Endodermal cell (in vitro differentiated cells): Measurements from ENCODE around the gene UQCC2. TPM values are rescaled to one million over a fixed set of nuclear protein-coding genes. Genes with fewer than 3 reads are reported as not detected.

ENCODE experiments used
- DNase-seq: peaks from one replicate; pipeline ENCODE4 v3.0.0-alpha.2; 2017
- H3K27ac ChIP-seq: 2 replicates; pipeline ENCODE4 v1.5.1; 2013; ENCODE audit warnings: mild to moderate bottlenecking, low read depth, low read length, moderate library complexity
- H3K27me3 ChIP-seq: 2 replicates; pipeline ENCODE4 v1.6.1; 2013; ENCODE audit warnings: mild to moderate bottlenecking, low read length, moderate library complexity; ENCODE audit not compliant: insufficient read depth, control insufficient read depth, poor library complexity, severe bottlenecking
- H3K36me3 ChIP-seq: 2 replicates; pipeline ENCODE4 v1.7.0; 2013; ENCODE audit warnings: mild to moderate bottlenecking, low read length, moderate library complexity; ENCODE audit not compliant: control insufficient read depth, insufficient read depth
- H3K4me1 ChIP-seq: one replicate; pipeline ENCODE4 v1.7.0; 2013; ENCODE audit warnings: low read length; ENCODE audit not compliant: control insufficient read depth, insufficient read depth
- H3K4me3 ChIP-seq: 2 replicates; pipeline ENCODE4 v1.5.1; 2013; ENCODE audit warnings: mild to moderate bottlenecking, low read length, moderate library complexity
- H3K9ac ChIP-seq: 2 replicates; pipeline ENCODE4 v1.6.1; 2013; ENCODE audit warnings: mild to moderate bottlenecking, low read length, moderate library complexity; ENCODE audit not compliant: poor library complexity, severe bottlenecking; ENCODE audit errors: extremely low read depth
- H3K9me3 ChIP-seq: 2 replicates; pipeline ENCODE4 v1.6.1; 2013; ENCODE audit warnings: mild to moderate bottlenecking, low read length, moderate library complexity; ENCODE audit not compliant: control insufficient read depth
- H3K27ac Mint-ChIP-seq: 2 replicates; pipeline ENCODE4 v1.8.0; 2020; ENCODE audit warnings: mixed read lengths
- H3K27me3 Mint-ChIP-seq: 2 replicates; pipeline ENCODE4 v1.8.0; 2021; ENCODE audit warnings: mild to moderate bottlenecking, mixed read lengths; ENCODE audit not compliant: insufficient read depth
- H3K36me3 Mint-ChIP-seq: 2 replicates; pipeline ENCODE4 v1.8.0; 2020; ENCODE audit warnings: low read depth, mixed read lengths
- H3K4me1 Mint-ChIP-seq: 2 replicates; pipeline ENCODE4 v1.8.0; 2020; ENCODE audit warnings: mixed read lengths
- H3K4me3 Mint-ChIP-seq: 2 replicates; pipeline ENCODE4 v1.8.0; 2020; ENCODE audit warnings: mild to moderate bottlenecking, moderate library complexity, mixed read lengths
- H3K9me3 Mint-ChIP-seq: 2 replicates; pipeline ENCODE4 v1.8.0; 2020; ENCODE audit warnings: mild to moderate bottlenecking, mixed read lengths
- CTCF ChIP-seq: fragments of 200-600 bp; sonication (generic); conservative IDR thresholded peaks from 2 replicates; pipeline ENCODE4 v1.5.0; 2021; ENCODE audit warnings: antibody characterized with exemption, mild to moderate bottlenecking
- WGBS, 2 experiments: methylation state at CpG; one replicate each; pipeline versions ENCODE4 v1.1.5 to v1.1.7; 2013; ENCODE audit warnings: missing lambda C conversion rate in 2 of 2, mixed read lengths in 1 of 2; ENCODE audit not compliant: insufficient coverage in 1 of 2, insufficient read length in 1 of 2; 5-methylcytosine and 5-hydroxymethylcytosine counted together
- total RNA-seq, 2 donors: library from RNA; stranded (reverse); fragmentation: NEBNext Ultra II Directional in 1 of 2; extraction: Animal tissue kit (Norgen Biotek cat#: 25700) in 1 of 2; gene quantifications; 2 replicates in 1 of 2; 3 replicates in 1 of 2; pipeline ENCODE4 v1.2.1, GENCODE V29; 2021

Gene UQCC2
- total RNA-seq, 2 donors from 2014 or later: 120 to 174 TPM

DNA sequence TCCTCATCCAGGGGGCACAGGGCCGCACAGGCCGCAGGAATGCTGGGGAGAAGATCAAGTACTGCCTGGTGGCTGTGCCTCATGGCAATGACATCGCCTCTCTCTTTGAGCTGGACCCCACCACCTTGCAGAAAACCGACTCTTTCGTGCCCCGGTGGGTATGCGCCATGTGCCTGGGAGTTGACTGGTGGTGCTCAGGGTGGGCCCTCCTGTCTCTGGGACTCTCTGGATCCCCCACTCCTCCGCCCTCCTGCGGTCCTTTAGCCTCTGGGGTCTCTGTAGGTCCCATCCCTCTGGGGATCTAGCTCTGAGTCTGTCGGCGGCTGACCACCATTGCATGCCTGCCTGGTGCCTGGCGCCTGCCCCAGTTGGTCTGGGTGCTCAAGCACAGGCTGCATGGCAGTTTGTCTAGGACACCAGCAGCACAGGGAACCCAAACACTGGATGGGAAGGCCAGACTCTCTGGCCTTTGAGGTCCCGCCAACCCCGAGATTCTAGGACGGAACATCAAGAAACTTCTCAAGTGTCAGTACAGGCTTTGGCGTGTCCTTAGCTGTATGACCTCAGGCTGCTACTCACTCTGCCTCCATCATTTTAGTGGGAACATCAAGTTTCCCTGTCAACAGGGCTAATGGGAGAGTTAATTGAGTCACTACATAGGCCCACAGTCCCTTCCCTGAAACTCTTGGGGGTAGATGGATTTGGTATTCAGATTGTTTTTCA, 47.6 kb downstream of the UQCC2 start:
- Histone ChIP-seq H3K27me3 (no peaks in the 10 kb centered on the region), H3K4me3 (no peak overlapping the region), H3K9me3 (no peaks in the 10 kb centered on the region), H3K36me3 (peaks cover 4% of the 10 kb centered on the region), H3K4me1 (no peaks in the 10 kb centered on the region), H3K27ac (no peak overlapping the region), H3K9ac (no peak overlapping the region)
- 94 to 95% methylated on average over 12 to 16 of the region's 16 CpGs for WGBS, 2 experiments
- Mint-ChIP-seq H3K36me3 (peaks cover 15% of the 10 kb centered on the region), H3K27ac (no peak overlapping the region), H3K27me3 (no peaks in the 10 kb centered on the region), H3K9me3 (no peaks in the 10 kb centered on the region), H3K4me1 (no peaks in the 10 kb centered on the region), H3K4me3 (no peak overlapping the region)
- no peak for DNase-seq
- TF ChIP-seq CTCF: no peak

DNA sequence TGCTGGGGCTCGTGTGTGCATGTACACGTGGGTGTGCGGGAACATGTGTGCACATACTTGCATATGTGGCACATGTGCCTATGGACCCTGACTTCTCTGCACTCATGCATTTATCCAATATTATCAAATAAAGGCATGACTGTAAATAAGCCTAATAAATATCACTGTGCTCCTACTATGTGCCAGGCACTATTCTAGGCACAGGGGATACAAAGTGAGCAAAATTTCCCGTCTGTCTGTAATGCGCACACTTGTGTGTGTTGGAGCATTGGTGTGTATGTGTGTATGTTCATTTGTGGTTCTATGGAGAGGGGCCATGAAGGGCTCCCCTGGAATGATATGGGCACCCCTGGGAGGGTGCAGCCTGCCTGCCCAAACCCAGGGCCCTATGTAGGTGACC, 48.5 kb downstream of the UQCC2 start:
- H3K9ac ChIP-seq: no peak overlapping the region
- no peaks in the 10 kb centered on the region for H3K4me1 Mint-ChIP-seq
- 91 to 94% methylated on average over 5 of the region's 5 CpGs for WGBS, 2 experiments
- no peak overlapping the region for H3K4me3 ChIP-seq
- no peak overlapping the region for H3K27ac ChIP-seq
- TF ChIP-seq CTCF: no peak
- H3K4me1 ChIP-seq: no peaks in the 10 kb centered on the region
- H3K9me3 ChIP-seq: no peaks in the 10 kb centered on the region
- no peaks in the 10 kb centered on the region for H3K9me3 Mint-ChIP-seq
- peaks cover 4% of the 10 kb centered on the region for H3K36me3 ChIP-seq
- no peaks in the 10 kb centered on the region for H3K27me3 ChIP-seq
- H3K27me3 Mint-ChIP-seq: no peaks in the 10 kb centered on the region
- no peak for DNase-seq
- H3K36me3 Mint-ChIP-seq: peaks cover 6% of the 10 kb centered on the region
- no peak overlapping the region for H3K4me3 Mint-ChIP-seq
- H3K27ac Mint-ChIP-seq: no peak overlapping the region

DNA sequence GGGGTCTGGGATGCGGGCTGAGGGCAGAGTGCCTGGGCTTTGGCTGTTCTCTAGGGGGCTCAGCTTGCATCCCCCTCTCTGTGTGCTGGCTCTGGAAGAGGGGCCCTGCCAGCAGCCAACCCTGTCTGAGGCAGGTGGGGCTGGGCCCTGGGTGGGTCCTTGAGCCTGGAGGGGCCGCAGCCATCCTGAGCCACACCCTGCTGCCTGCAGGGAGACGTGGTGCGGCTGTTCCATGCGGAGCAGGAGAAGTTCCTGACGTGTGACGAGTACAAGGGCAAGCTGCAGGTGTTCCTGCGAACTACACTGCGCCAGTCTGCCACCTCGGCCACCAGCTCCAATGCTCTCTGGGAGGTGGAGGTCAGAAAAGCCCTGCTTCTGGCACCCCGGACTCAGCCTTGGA, 49.2 kb downstream of the UQCC2 start:
- no peaks in the 10 kb centered on the region for H3K9me3 Mint-ChIP-seq
- H3K4me1 Mint-ChIP-seq: no peaks in the 10 kb centered on the region
- no peak overlapping the region for H3K4me3 Mint-ChIP-seq
- peaks cover under 1% of the 10 kb centered on the region for H3K36me3 ChIP-seq
- peaks cover 4% of the 10 kb centered on the region for H3K36me3 Mint-ChIP-seq
- no peak for TF ChIP-seq CTCF
- H3K4me1 ChIP-seq: no peaks in the 10 kb centered on the region
- 93 to 98% methylated on average over 9 to 11 of the region's 11 CpGs for WGBS, 2 experiments
- H3K27ac ChIP-seq: no peak overlapping the region
- no peak for DNase-seq
- H3K9ac ChIP-seq: no peak overlapping the region
- no peaks in the 10 kb centered on the region for H3K9me3 ChIP-seq
- no peaks in the 10 kb centered on the region for H3K27me3 Mint-ChIP-seq
- no peaks in the 10 kb centered on the region for H3K27me3 ChIP-seq
- no peak overlapping the region for H3K4me3 ChIP-seq
- no peak overlapping the region for H3K27ac Mint-ChIP-seq
